K562 (cell line): ENCODE measurements around the gene PCSK6.

Source experiments
- EP300 ChIP-seq: IDR thresholded peaks from 2 replicates; pipeline ENCODE4 v1.6.1; 2012; ENCODE audit warnings: low read length, improper control_type of control experiment
- GABPB1 ChIP-seq: sonication (generic); formaldehyde crosslinking; IDR thresholded peaks from 2 replicates; pipeline ENCODE4 v1.8.0; 2022; ENCODE audit warnings: mild to moderate bottlenecking, missing genetic modification reagents
- LEF1 ChIP-seq: fragments of 450-650 bp; IDR thresholded peaks from 2 replicates; pipeline ENCODE4 v1.6.1; 2016; ENCODE audit warnings: mild to moderate bottlenecking
- TF ChIP-seq, protein P1 (sequence below), 3 experiments: IDR thresholded peaks in 2 of 3; conservative IDR thresholded peaks in 1 of 3; 2 replicates each; pipeline ENCODE4 v1.5.1; 2011 to 2012; ENCODE audit warnings: low read length in 3 of 3, mild to moderate bottlenecking in 3 of 3, control low read depth in 2 of 3, improper control_type of control experiment in 1 of 3, inconsistent platforms in 1 of 3, low read depth in 1 of 3, mixed read lengths in 1 of 3, moderate library complexity in 1 of 3; ENCODE audit not compliant: insufficient read depth in 2 of 3
- TF ChIP-seq, protein P2 (sequence below): sonication (generic); formaldehyde crosslinking; IDR thresholded peaks from 2 replicates; pipeline ENCODE4 v1.8.1; 2023; ENCODE audit warnings: mild to moderate bottlenecking, missing genetic modification reagents, moderate library complexity
- TF ChIP-seq, protein P3 (sequence below), 2 experiments: IDR thresholded peaks in 1 of 2; conservative IDR thresholded peaks in 1 of 2; 2 replicates each; pipeline ENCODE4 v1.6.1; 2016; ENCODE audit warnings: low read depth in 2 of 2, mild to moderate bottlenecking in 1 of 2, missing compliant biosample characterization in 1 of 2, missing genetic modification characterization in 1 of 2, moderate library complexity in 1 of 2

DNA sequence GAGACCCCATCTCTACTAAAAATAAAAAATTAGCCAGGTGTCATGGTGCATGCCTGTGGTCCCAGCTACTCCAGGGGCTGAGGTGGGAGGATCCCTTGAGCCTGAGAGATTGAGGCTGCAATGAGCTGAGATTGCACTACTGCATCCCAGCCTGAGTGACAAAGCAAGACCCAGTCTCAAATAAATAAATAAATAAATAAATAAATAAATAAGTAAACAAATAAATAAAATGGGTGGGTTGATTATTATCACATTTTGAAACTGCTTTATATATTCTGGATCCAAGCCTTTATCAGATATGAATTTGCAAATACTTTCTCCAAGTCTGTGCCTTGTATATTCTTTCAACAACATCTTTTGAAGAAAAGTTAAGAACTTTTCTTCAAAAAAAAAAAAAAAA is 22.2 kb upstream of the PCSK6 start:
- TF ChIP-seq, protein P1, sequence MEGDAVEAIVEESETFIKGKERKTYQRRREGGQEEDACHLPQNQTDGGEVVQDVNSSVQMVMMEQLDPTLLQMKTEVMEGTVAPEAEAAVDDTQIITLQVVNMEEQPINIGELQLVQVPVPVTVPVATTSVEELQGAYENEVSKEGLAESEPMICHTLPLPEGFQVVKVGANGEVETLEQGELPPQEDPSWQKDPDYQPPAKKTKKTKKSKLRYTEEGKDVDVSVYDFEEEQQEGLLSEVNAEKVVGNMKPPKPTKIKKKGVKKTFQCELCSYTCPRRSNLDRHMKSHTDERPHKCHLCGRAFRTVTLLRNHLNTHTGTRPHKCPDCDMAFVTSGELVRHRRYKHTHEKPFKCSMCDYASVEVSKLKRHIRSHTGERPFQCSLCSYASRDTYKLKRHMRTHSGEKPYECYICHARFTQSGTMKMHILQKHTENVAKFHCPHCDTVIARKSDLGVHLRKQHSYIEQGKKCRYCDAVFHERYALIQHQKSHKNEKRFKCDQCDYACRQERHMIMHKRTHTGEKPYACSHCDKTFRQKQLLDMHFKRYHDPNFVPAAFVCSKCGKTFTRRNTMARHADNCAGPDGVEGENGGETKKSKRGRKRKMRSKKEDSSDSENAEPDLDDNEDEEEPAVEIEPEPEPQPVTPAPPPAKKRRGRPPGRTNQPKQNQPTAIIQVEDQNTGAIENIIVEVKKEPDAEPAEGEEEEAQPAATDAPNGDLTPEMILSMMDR (IDR thresholded peaks at IDR 0.05 in 2 of 3, conservative IDR thresholded peaks at IDR 0.05 in 1 of 3; ENCODE audit: insufficient read depth in 2 of 3, low read depth in 1 of 3, low read length in 3 of 3) = no peak
- no peak for TF ChIP-seq GABPB1 (CRISPR knock-in tag)
- TF ChIP-seq, protein P2, sequence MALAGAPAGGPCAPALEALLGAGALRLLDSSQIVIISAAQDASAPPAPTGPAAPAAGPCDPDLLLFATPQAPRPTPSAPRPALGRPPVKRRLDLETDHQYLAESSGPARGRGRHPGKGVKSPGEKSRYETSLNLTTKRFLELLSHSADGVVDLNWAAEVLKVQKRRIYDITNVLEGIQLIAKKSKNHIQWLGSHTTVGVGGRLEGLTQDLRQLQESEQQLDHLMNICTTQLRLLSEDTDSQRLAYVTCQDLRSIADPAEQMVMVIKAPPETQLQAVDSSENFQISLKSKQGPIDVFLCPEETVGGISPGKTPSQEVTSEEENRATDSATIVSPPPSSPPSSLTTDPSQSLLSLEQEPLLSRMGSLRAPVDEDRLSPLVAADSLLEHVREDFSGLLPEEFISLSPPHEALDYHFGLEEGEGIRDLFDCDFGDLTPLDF (CRISPR knock-in tag) = no peak
- TF ChIP-seq, protein P3, sequence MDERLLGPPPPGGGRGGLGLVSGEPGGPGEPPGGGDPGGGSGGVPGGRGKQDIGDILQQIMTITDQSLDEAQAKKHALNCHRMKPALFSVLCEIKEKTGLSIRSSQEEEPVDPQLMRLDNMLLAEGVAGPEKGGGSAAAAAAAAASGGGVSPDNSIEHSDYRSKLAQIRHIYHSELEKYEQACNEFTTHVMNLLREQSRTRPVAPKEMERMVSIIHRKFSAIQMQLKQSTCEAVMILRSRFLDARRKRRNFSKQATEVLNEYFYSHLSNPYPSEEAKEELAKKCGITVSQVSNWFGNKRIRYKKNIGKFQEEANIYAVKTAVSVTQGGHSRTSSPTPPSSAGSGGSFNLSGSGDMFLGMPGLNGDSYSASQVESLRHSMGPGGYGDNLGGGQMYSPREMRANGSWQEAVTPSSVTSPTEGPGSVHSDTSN (CRISPR knock-in tag; IDR thresholded peaks at IDR 0.05; ENCODE audit: low read depth) = no peak
- TF ChIP-seq, protein P3 (tag; conservative IDR thresholded peaks at IDR 0.05; ENCODE audit: low read depth) = no peak
- no peak for TF ChIP-seq LEF1
- no peak for TF ChIP-seq EP300
